ENCODE results near the gene PTS. TPM values are rescaled to one million over a fixed set of nuclear protein-coding genes. Genes with fewer than 3 reads are reported as not detected.
A peak's percentile ranks its signal among the peaks of the same experiment; 100 is the strongest.
"Not testable (repeated sequence)": the region's sequence is repeated elsewhere in the genome, so short reads cannot be mapped to it uniquely, and the experiment has no call there.

The PTS gene
- total and polyA plus RNA-seq, 7 donors = 17.2 to 86.5 (median 38.5) TPM

GRCh38 chr11:112196519-112197087, 29.6 kb upstream of the PTS start:
- no peaks in the 10 kb centered on the region for H3K9me3 ChIP-seq
- H3K4me1 ChIP-seq = no peaks in the 10 kb centered on the region
- TF ChIP-seq CTCF (IDR thresholded peaks at IDR 0.05) = no peak
- no peak for TF ChIP-seq POLR2A (IDR thresholded peaks at IDR 0.05)
- TF ChIP-seq POLR2AphosphoS5 (IDR thresholded peaks at IDR 0.05) = no peak
- TF ChIP-seq EP300 (IDR thresholded peaks at IDR 0.05) = no peak
- H3K27ac ChIP-seq = no peak overlapping the region
- intact Hi-C loops (cut with DNase I) = no loop called here
- WGBS, 2 donors = 97 to 98% methylated on average over 2 of the region's 2 CpGs
- H3K4me3 ChIP-seq = no peak overlapping the region
- peaks cover 0 to 5% (median 0%) of the 10 kb centered on the region in 4 donors for H3K36me3 ChIP-seq
- no peaks in the 10 kb centered on the region for H3K27me3 ChIP-seq
- DNase-seq = no peak

- intact Hi-C loops (cut with DNase I); H3K36me3 ChIP-seq; H3K27ac ChIP-seq; H3K27me3 ChIP-seq; H3K4me3 ChIP-seq; H3K4me1 ChIP-seq; DNase-seq; H3K9me3 ChIP-seq: not testable (repeated sequence)
- 75 to 88% methylated on average over 4 of the region's 4 CpGs for WGBS, 2 donors
Measured at GRCh38 chr11:112199101-112199500, 27.1 kb upstream of the PTS start.

- no peak overlapping the region for H3K27ac ChIP-seq
- DNase-seq = no peak
- TF ChIP-seq POLR2AphosphoS5 (IDR thresholded peaks at IDR 0.05) = no peak
- no peak for TF ChIP-seq POLR2A (IDR thresholded peaks at IDR 0.05)
- TF ChIP-seq CTCF (IDR thresholded peaks at IDR 0.05) = no peak
- no peak for TF ChIP-seq EP300 (IDR thresholded peaks at IDR 0.05)
- no peaks in the 10 kb centered on the region for H3K27me3 ChIP-seq
- intact Hi-C loops (cut with DNase I) = no loop called here
- H3K4me1 ChIP-seq = no peaks in the 10 kb centered on the region
- no peaks in the 10 kb centered on the region for H3K36me3 ChIP-seq
- no peak overlapping the region for H3K4me3 ChIP-seq
- WGBS, 2 donors = 26 to 33% methylated on average over 2 of the region's 2 CpGs
- H3K9me3 ChIP-seq = no peaks in the 10 kb centered on the region
Measured at GRCh38 chr11:112200252-112200651, 26.0 kb upstream of the PTS start.

- Histone ChIP-seq H3K27ac (no peak overlapping the region), H3K9me3 (no peaks in the 10 kb centered on the region), H3K36me3 (peaks cover 0 to 3% (median 0%) of the 10 kb centered on the region in 4 donors), H3K4me3 (no peak overlapping the region), H3K4me1 (no peaks in the 10 kb centered on the region), H3K27me3 (no peaks in the 10 kb centered on the region)
- intact Hi-C loops (cut with DNase I) = no loop called here
- DNase-seq = peak; percentile 60
- 95 to 97% methylated on average over 23 of the region's 23 CpGs for WGBS, 2 donors
- TF ChIP-seq POLR2A (IDR thresholded peaks at IDR 0.05) = no peak
- TF ChIP-seq EP300 (IDR thresholded peaks at IDR 0.05) = no peak
- TF ChIP-seq CTCF (IDR thresholded peaks at IDR 0.05) = no peak
- TF ChIP-seq POLR2AphosphoS5 (IDR thresholded peaks at IDR 0.05) = no peak
Measured at GRCh38 chr11:112206071-112206470, 20.2 kb upstream of the PTS start.

- H3K9me3 ChIP-seq = no peaks in the 10 kb centered on the region
- intact Hi-C loops (cut with DNase I) = no loop called here
- 84 to 93% methylated on average over 1 of the region's 1 CpG for WGBS, 2 donors
- no peak overlapping the region for H3K27ac ChIP-seq
- no peaks in the 10 kb centered on the region for H3K27me3 ChIP-seq
- H3K4me3 ChIP-seq = no peak overlapping the region
- H3K36me3 ChIP-seq = no peaks in the 10 kb centered on the region
- no peak for DNase-seq
- TF ChIP-seq POLR2AphosphoS5 (IDR thresholded peaks at IDR 0.05) (no peak), POLR2A (IDR thresholded peaks at IDR 0.05) (no peak), CTCF (IDR thresholded peaks at IDR 0.05) (no peak), EP300 (IDR thresholded peaks at IDR 0.05) (no peak)
- no peaks in the 10 kb centered on the region for H3K4me1 ChIP-seq
Measured at GRCh38 chr11:112210890-112211289, 15.3 kb upstream of the PTS start.
